ENCODE results near the gene FILIP1.

FILIP1 gene

GRCh38 chr6:75296811-75297779 is 196.5 kb downstream of the FILIP1 start:
- DNase-seq (ENCODE audit: low spot score) = peak; percentile 86

DNA sequence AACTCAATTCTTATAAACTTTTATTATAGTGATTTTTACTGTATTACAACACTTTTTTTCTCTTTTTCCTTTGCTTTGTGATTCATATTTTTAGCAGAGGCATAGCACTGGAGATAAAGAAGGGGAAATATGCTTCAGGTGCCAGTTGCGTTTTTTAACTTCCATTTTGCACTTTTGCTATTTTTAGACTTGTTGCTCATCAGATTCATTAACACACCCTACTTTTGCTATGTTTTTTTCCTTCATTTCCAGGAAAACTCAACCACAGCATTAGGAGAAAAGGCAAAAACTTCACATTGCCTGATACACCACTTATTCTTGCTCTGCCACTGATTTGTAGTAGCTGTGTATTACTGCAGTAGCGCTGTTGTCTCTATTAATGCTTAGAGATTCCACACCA is 201.0 kb downstream of the FILIP1 start:
- DNase-seq (ENCODE audit: low spot score) = no peak

DNA sequence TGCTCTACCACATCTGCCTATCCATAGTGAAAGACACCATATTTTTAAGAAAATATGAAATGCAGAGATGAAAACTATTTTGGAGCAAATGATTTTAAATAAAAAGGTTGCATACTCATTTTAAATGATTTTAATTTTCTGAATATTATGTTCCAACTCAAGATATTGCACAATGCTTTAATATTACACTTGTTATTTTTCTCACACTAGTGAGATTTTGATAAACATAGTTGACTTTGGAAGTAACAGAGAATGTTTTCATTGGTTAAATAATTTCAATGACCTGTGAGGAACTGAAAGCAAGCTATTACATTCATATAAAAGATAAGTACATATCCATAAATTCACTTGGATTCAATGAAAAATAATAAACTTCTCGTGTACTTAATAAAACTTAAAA is 201.9 kb downstream of the FILIP1 start:
- DNase-seq (ENCODE audit: low spot score) = no peak

- DNase-seq (ENCODE audit: low spot score) = no peak
These were observed 202.3 kb downstream of the FILIP1 start for GRCh38 chr6:75291331-75291730.

GRCh38 chr6:75290136-75290945 is 203.3 kb downstream of the FILIP1 start:
- DNase-seq (ENCODE audit: low spot score) = no peak

DNA sequence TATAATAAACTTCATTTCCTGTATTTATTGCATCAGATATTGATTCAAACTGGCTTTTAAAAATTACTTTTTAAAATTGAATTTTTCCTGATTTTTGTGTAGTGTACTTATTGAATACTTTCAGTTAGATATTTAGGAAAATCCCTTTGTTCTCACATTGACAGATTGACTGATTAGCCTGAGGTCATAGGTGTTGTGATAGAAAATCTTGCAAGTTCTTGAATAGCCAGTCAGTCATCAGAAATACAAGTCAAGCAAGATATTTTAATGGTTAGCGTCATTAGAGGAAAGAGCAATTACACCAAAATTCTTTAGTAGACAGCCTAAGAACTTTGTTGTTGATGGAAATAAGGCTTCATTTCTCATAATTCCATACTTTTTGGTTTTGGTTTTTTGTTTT is 205.6 kb downstream of the FILIP1 start:
- no peak for DNase-seq (ENCODE audit: low spot score)

GRCh38 chr6:75287424-75287823 is 206.2 kb downstream of the FILIP1 start:
- DNase-seq (ENCODE audit: low spot score) = no peak

GRCh38 chr6:75286955-75287354 is 206.6 kb downstream of the FILIP1 start:
- no peak for DNase-seq (ENCODE audit: low spot score)

- DNase-seq (ENCODE audit: low spot score) = no peak
These were observed 208.3 kb downstream of the FILIP1 start for GRCh38 chr6:75285283-75285639.

- DNase-seq (ENCODE audit: low spot score) = peak; percentile 98
These were observed 208.8 kb downstream of the FILIP1 start, which contains the start of gene TMEM30A for GRCh38 chr6:75284632-75285282. TSS of gene TMEM30A (minus strand) at chr6:75284792. CDS start at chr6:75284638, 154 bp downstream.

- no peak for DNase-seq (ENCODE audit: low spot score)
These were observed 209.5 kb downstream of the FILIP1 start for GRCh38 chr6:75283907-75284631.

GRCh38 chr6:75282706-75283105 is 210.9 kb downstream of the FILIP1 start:
- DNase-seq (ENCODE audit: low spot score) = no peak

- DNase-seq (ENCODE audit: low spot score) = no peak
These were observed 211.9 kb downstream of the FILIP1 start for GRCh38 chr6:75281653-75282052.

GRCh38 chr6:75280131-75280855 is 213.3 kb downstream of the FILIP1 start:
- no peak for DNase-seq (ENCODE audit: low spot score)

GRCh38 chr6:75279418-75279817 is 214.2 kb downstream of the FILIP1 start:
- no peak for DNase-seq (ENCODE audit: low spot score)

DNA sequence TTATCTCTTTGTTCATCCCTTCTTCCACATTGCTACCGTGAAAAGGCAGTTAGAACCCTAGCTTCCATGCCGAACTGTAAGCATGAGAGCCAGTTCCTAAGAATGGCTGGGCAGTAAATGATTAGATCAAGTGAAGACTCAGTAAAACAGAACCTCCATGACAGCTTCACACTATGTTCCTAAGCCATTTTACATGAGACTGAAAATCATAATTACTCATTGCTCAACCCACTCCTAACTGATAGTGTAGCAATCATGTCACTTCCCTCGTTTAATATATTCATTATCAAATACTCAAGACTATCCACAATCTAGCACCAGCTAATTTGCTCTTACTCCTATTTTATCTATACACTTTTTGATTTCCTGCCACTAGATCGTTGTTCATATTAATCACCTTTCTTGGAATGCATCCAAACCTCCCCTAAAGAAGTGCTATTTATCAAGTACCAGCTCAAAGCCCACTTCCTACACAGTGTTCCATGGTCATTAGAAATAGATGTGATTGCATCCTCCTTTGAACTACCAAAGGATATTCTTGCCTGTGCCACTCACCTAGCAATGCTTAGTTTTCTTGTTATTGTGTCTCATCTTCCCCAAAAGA is 215.0 kb downstream of the FILIP1 start:
- DNase-seq (ENCODE audit: low spot score) = no peak

DNA sequence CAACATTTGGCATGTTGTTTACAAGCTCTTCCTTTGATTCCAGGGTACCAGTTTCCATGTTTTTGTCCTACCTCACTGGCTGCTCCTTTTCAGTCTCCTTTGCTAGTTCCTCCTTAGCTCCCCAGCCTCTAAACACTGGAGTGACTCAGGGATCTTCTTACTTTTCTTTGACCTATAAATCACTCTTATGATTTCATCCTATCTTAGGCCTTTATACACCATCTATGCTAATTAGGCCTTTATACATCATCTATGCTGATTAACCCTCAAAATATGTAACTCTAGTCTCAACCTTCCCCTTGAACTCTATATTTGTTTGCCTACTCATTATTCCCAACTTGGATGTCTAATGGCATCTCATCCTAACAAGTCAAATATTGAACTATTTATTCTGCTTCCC is 218.5 kb downstream of the FILIP1 start:
- DNase-seq (ENCODE audit: low spot score) = no peak

DNA sequence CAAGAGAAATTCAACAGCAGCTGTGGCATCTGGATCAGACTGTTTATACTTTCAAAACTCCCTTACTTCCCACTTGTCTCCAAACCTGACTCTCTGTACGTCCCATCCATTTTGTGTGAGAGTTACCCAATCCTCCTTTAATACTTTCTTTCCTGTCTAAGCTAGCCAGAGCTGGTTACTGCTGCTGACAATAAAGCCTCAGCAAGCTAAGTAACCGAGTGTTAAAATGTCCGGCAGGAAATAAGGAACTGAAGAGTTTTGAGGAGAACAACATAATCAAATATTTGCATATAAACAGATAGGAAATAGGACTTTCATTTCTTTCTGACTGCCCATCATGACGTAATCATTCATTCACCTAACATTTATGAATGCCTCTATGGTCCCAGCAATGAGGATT is 220.6 kb downstream of the FILIP1 start:
- DNase-seq (ENCODE audit: low spot score) = no peak

- DNase-seq (ENCODE audit: low spot score) = no peak
These were observed 221.3 kb downstream of the FILIP1 start for GRCh38 chr6:75272145-75272840.

DNA sequence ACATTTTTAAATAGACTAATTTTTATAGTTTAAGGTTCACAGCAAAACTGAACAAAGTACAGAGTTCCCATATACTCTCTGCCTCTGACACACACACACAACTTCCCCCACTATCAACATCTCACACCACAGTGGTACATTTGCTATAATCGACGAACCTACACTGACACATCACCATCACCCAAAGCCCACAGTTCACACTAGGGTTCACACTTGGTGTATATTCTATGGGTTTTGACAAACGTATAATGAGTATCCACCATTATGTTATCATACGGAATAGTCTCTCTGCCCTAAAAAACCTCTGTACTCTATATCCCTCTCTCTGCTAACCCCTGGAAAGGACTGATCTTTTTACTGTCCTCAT is 224.6 kb downstream of the FILIP1 start:
- no peak for DNase-seq (ENCODE audit: low spot score)
